HG02973 (cell line): ENCODE measurements around the gene RASA1.
"Not testable (repeated sequence)": the region's sequence is repeated elsewhere in the genome, so short reads cannot be mapped to it uniquely, and the experiment has no call there.

Experiments used
- ATAC-seq: cut with Tn5 transposase; IDR thresholded peaks from one replicate; pipeline ENCODE4 v1.9.1; 2021; ENCODE audit warnings: moderate library complexity; ENCODE audit not compliant: unreplicated experiment

The RASA1 gene

DNA sequence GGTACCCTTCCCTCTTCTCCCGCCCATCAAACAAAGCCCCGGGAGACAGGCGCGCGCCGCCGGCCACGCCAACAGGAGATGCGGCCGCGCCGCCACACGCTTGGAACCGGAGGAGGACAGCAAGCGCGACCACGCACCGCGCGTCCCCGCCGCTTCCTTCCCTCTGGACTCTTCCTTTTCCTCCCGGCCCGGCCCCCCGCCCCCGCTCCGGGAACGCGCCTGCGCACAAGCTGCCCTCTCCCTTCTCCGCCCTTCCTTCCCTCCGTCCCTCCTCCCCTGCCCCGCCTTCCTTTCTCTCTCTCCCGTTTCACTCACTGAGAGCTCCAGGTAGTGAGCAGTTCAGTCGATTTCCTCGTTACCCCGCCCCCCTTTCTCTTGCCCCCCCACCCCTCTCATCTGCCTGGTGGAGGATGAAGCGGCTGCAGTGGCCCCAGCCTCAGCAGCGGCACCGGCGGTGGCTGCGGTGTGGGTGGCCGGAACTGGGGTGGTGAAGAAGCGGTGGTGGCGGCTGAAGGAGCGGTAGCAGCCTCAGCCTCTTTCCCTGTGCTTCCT lies at the start of gene RASA1:
TSS of gene RASA1 (plus strand) at position 310 of the 552 bp plus-strand sequence. CDS start 569 bp downstream, outside the sequence.
- peak; percentile 44 for ATAC-seq

DNA sequence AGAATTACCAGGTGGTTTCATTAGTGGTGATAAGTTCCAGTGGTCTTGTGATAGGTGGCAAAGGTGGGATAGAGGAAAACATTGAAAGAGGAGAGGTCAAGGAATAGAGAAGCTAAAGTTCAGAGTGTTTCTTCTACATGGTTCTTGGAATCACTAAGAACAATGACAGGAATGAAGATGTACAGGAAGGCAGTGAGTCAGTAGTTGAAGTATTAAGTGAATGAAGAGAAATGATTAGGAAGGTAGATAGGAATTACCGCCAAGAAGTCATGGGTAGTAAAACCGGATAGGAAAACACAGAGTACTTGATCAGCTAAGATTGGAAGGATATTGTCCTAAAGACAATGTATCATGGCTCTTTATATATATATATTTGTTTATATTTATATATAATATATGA lies 37.9 kb upstream of the RASA1 start:
- no peak for ATAC-seq

DNA sequence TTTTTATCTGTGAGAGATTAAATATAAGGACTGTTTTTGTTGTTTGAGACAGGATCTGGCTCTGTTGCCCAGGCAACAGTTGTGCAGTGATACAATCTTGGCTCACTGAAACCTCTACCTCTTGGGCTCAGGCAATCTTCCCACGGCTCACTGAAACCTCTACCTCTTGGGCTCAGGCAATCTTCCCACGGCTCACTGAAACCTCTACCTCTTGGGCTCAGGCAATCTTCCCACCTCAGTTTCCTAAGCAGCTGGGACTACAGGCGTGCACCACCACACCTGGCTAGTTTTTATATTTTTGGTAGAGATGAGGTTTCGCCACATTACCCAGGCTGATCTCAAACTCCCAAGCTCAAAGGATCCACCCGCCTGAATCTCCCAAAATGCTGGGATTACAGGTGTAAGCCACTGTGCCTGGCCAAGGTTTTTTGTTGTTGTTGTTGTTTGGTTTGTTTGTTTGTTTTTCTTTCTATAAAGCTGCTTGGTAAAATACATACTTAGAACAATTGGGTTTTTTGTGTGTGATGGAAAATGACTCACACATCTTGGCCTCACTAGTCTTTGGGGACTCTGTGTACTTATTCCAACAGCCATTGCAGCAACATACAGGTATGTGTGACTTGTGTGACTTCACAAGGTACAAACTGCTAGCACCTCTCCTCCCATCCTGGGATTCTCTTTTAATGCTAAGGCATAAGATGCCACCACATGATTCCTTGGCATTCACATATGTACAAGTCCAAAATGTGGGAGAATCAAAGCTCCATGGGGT lies 36.5 kb upstream of the RASA1 start:
- peak; percentile 98 for ATAC-seq

DNA sequence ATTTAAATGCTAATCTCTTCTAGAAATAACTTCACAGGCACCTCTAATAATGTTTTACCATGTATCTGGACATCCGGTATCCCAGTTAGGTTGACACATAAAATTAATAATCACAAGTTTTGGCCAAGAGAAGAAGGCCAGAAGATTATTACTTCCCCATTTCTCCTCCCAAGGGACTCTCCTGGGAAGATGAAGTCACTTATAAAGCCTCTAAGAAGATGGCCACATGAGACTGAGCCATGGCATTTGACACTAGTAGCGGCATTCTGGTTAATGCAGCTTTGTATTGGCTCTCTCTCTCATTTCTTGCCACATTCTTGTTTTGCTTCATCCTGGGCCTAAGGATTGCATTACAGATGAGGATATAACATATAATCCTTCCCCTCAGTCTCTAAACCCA lies 34.5 kb upstream of the RASA1 start:
- no peak for ATAC-seq

DNA sequence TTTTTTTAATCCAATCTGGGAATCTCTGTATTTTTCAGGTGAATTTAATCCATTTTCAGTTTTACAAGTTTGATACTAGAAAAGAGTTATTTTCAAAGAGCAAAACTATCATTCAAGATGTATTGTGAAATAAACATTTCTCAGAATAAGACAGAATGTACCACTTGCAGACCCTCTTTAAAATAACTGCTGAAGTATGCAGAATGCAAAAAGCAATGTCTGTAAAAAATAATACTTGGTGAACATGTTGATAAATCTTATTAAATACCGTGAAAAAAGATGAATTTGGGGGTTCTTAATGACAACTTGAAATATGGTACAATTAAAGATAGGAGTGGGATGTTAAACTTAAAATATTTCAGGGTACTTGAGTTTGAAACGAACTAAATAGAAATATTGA lies 26.1 kb upstream of the RASA1 start:
- no peak for ATAC-seq

DNA sequence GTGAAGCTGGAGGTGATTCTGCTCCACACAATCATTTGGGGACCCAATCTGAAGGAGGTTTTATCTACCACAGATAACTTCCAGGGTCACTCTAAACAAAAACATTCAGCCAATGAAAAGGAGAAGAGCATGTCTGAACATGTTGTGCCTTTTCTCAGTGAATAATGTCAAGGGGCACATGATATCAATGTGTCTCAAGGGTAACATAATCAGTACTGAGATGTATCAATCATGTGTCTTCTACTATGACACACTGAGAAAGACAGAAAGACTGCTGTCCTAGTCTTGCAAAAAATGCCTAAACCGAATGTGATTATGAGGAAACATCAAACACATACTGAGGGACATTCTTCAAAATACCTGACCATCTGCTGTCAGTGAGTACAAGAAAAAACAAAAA lies 25.4 kb upstream of the RASA1 start:
- ATAC-seq = no peak

DNA sequence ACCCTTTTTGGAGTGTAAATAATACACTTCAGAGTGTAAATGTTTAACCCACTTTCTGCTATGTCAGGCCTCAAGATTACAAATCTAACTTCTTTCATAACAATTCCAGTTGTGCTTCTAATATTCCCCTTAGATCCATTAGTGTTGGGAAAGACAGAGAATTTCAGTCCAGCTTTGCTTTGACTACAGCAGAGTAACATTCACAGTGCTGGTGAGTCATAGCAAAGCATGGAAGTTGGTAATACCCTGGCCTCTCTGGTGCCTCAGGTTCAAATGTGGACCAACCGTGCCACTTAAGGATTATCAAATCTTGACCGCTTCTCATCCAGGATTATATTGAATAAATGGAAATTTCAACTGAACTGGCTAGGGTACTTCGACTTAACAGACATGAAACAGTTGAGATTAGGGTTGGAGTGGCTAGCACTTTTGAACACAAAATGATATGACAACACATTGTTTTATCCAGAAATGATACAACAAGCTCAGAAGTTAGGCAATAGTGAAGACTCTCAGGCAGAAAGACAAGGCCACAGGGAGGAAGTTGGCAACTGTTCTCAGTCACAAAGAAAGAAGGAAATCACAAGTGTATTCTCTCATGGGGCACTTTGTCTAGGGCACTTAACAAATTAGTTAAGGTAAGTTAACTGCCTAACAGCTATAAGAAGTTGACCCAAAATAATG lies 24.4 kb upstream of the RASA1 start:
- ATAC-seq = no peak

DNA sequence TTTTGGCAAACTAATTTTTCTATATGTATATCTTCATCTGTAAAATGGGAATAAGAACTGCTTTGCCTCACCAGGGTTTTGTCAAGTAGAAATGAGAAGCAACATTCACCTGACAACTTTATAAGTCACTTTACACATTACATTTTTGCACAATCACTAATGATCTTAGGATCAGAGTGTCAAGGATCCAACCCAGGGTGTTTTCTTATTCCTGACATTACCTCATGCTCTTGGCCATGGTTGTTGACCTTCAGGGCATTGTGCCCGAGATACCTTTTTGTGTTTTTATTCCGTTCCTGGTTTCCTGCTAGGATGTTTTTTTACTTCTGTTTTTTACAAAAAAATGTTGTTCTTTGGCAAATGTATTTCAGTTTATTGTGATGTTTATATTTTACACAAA lies 22.2 kb upstream of the RASA1 start:
- no peak for ATAC-seq

DNA sequence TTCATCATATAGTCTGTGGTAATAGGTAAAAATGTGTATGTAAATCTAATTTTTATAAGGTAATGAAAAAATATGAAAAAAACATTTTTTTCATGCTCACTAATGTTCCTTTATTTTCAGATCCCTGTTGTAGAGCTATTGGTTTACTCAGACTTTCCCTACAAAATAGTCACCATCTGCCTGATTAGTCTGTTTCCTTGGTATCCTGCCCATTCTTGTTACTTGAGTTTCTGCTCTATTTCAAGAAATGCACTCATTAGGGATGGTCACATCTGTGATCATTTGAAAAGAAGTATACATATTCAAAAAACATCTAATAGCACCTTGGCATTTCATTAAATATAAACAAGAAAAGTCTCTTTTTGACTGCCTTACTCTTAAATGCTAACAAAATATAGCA lies 21.6 kb upstream of the RASA1 start:
- ATAC-seq = no peak

DNA sequence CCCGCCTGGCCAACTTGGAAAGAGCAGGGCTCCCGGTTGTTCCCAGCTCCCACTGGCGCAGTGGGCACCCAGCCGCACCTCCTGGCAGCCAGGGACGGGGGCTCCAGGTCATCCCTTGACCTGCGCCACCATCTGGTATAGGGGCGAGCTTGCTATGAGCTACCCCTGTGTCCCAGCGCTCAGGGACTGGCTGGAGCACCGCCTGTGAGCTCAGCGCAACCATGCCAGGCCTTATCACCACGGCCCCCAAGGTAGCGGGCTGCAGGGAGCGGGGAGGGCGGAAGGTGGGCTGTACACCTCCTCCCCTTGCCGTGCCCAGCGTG lies 15.4 kb upstream of the RASA1 start:
- no peak for ATAC-seq

DNA sequence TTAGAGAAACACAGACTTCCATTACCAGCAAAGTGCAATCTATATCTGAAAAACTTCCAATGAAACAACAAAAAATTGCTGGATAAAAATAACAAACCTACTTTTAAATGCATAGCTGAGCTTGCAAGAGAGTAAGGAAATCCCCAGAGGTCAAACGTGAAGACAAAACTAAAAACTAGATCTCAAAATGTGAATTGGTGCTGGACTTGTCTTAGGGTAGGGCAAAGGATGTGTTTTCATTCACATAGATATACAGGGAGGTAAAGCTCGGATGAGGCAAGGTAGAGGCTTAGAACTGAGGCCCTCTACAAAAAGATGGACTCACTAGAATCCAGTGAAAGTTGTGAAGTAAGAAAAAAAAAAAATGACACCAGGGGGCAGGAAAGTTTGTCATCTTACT lies 13.6 kb upstream of the RASA1 start:
- ATAC-seq = no peak

DNA sequence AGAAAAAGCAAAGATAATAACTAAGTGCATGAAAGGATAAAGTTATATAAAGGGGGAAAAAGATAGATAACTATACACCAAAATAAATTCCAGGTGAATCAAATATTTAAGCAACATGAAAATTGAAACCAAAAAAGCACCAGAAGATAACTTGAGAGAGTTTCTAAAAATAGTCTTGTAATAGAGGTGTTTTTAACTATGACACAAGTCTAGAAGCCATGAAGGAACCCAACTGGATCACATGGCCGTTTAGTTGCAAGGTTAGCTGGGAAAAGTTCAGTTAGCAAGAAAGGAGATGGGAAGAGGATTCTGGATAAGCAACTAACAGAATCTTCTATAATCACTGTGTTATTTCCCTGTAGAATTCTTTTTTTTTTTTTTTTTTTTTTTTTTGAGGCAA lies 9.2 kb upstream of the RASA1 start:
- ATAC-seq = peak; percentile 62

DNA sequence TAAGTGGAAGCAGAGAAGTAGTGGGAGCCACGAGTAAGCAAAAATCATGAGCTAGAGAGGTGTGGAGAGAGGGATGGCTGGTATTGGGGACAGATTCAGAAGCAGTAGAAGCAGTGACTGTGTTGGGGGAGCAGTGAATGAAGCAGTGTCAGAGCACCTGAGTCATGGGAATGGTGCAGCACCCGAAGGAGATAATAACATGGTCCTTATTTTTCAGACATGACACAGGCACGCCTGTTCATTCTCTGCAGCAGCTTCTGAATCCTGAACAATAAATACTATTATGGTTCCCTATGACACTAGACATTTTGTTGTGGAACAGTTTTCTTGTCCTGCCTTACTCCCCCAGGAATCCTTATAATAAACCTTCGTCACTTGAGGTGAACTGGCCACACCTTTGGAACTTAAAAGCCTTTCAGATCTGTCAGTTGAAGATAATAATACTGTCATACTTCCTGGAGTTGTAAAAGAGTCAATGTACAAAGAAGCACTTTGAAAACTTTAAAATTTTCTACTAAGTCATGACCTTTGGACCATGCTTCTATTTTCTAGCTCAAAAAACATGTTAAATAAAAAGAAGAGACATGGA lies 7.0 kb upstream of the RASA1 start:
- no peak for ATAC-seq

DNA sequence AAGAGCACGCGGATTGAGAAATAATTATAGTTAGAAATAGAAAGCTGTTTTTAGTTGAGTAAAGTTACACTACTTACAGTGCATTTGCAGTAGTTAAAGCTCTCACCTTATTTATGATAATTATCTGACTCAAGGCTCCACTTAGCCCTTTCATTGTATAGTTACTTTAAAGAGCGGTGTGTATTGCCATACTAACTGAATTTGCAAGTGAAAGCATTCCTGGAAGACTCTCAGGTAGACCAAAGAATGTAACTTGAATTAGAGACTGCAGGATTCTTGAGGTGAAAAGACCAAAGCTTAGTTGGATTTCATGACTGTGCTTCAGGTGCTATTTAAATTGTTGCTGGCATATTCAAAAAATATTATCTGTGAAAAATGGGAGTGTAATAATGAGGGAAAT lies 4.2 kb upstream of the RASA1 start:
- no peak for ATAC-seq

DNA sequence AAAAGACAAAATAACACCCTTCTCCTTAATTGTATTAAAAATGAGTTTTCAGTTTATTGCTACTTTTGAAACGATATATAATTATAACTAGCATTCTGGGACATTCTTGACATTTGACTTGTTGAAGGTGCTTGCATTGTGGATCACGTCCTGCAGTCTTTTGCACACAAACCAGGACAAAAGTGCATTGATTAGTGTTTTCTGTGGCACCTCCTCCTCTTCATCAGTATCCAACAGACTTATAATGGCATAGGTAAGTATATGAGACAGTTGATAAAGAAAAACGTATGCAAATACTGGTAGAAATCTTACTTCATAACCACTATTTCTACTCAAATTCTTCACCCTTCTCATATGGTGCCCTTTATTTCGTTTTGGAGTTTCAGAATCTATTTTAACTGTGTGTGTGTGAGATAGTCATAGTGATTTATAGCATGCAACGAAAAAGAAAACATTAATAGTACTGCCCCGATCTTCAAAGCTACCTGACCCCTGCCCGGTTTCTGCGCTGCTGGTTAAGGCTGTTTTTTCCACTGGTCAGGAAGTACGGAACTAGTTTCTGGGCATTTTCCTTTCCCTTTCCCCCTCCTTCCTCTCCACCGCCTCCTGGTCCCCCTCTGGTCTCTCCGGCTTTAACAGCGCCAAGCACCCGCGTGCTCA lies 639 bp upstream of the RASA1 start:
- ATAC-seq = peak; percentile 34

DNA sequence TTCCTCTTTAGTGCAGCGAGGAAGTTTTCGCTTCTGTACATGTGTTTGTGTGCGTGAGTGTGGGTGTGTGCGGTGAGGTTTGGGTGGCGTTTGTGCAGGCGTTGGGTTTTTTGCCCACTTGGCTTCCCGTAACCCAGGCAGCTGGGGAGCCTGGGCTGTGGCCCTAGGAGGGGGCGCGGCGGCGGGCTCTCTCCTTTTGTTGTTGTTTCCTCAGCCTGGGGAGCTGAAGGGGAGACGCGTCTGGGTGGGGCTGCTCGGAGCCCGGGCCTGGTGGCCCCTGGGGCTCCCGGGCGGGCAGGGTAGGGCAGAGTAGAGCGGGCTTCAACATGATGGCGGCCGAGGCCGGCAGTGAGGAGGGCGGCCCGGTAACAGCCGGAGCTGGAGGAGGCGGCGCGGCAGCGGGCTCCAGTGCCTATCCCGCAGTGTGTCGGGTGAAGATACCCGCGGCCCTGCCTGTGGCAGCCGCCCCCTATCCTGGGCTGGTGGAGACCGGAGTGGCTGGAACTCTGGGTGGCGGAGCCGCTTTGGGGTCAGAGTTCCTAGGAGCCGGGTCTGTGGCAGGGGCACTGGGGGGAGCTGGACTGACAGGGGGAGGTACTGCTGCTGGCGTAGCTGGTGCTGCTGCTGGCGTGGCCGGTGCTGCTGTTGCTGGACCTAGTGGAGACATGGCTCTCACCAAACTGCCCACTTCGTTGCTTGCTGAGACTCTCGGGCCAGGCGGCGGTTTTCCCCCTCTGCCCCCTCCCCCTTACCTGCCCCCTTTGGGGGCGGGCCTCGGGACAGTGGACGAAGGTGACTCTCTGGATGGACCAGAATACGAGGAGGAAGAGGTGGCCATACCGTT lies 665 bp downstream of the RASA1 start:
- ATAC-seq = peak; percentile 52

DNA sequence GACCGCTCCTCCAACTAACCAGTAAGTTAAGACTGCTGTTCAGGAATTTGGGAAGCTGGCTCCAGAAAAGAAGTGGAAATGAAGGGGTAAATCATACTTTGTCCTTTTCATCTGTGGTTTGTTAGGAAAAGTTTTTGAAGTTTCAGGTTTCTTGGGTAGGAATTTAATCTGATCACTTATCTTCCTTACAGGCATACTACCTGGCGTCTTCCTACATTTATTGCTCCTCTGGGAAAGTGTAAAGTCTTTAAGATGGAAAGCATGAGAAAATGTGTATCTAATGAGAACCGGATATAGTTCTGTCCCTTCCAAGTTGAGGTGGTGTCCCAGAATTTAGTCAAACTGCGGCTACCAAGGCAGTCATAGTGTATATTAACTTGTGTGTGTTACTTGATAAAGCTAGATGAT lies 1.3 kb downstream of the RASA1 start:
- ATAC-seq = no peak

DNA sequence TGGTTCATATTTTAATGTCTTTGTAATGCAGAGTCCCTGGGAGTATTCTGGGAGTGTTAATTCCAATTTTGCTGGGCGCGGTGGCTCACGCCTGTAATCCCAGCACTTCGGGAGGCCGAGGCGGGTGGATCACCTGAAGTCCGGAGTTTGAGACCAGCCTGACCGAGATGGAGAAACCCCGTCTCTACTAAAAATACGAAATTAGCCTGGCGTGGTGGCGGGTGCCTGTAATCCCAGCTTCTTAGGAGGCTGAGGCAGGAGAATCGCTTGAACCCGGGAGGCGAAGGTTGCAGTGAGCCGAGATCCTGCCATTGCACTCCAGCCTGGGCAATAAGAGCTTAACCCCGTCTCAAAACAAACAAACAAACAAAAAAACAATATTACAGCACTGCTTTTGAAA lies 3.2 kb downstream of the RASA1 start:
- not testable (repeated sequence) for ATAC-seq

DNA sequence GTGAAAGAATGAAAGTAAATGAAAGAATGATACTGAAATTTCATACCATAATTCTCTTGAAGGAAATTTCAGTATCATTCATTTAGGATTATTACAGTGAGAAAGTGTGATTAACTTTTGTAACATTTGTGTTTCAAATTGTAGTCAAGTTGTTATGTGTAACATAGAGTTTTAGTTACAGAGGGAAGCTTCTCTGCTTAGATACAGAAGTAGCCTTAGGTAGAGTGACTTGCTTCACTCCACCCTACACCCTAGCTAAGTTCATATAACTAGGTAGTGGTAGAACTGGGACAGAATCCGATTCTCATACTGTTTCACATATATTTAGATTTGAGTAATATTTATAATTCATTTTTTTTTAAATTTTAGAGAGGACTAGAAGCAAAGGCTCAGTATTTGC lies 9.0 kb downstream of the RASA1 start:
- ATAC-seq = no peak

DNA sequence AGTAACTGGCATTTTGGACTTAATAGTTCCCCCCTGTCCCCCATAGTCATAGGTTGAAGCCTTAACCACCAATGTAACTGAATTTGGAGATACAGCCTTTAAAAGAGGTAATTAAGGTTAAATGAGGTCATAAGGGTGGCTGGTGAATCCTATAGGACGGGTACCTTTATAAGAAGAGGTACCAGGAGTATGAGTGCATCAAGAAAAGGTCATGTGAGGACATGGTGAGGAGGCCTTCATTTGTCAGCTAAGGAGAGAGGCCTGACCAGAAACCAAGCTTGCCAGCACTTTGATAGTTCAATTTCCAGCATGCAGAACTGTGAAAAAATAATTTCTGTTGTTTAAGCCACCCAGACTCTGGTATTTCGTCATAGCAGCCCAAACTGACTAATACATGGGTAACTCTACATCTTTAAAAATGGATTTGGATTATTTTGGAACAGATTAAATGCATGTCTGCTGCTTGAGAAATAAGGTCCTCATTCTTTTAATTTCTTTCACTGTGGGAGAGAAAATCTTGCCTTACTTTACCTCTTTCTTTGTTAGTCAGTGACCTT lies 9.7 kb downstream of the RASA1 start:
- no peak for ATAC-seq
